ENCODE measurements around the gene CNTNAP4. TPM values are rescaled to one million over a fixed set of nuclear protein-coding genes. Genes with fewer than 3 reads are reported as not detected.

Gene CNTNAP4
- total and polyA plus RNA-seq, 2 of the 13 experiments (the other 11 are each of a cell fraction or from before 2014, with no cell fraction given), result not detected

DNA sequence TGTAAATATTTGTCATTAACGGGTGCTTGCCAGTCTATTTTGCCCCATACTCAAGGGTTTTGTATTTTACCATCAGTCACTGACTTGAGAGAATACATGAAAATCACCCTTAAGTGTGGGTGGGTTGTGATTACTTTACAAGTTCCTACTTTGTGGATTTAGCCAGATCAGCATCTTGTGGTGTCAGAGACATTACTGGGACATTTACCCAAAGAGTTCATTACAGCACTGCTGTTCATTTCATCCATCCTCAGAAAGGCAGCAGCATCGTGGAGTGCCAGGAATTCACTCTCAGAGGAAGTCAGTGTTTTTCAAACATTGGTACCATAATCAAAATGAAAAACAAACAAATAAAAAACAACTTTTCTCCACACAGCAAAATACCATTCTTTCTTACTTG is 110.8 kb downstream of the CNTNAP4 start:
- Histone ChIP-seq H3K27me3 (ENCODE audit: control insufficient read depth in 1 of 2, insufficient read depth in 2 of 2, low read length in 2 of 2) (no peaks in the 10 kb centered on the region), H3K27ac (ENCODE audit: extremely low read length, insufficient read depth, low read length) (no peak overlapping the region), H3K4me3 (replicated peaks in 1 of 3; ENCODE audit: insufficient read depth in 1 of 3, low read depth in 2 of 3, low read length in 3 of 3) (no peak overlapping the region), H3K36me3 (replicated peaks in 1 of 2; ENCODE audit: control insufficient read depth in 1 of 2, insufficient read depth in 2 of 2, low read length in 2 of 2) (no peaks in the 10 kb centered on the region), H3K9ac (ENCODE audit: insufficient read depth, low read depth, low read length) (no peak overlapping the region), H3K4me1 (ENCODE audit: insufficient read depth, low read length) (no peaks in the 10 kb centered on the region), H3K9me3 (ENCODE audit: low read length) (no peaks in the 10 kb centered on the region), H4K20me1 (ENCODE audit: insufficient read depth, low read length) (no peaks in the 10 kb centered on the region), H3K4me2 (ENCODE audit: low read depth, low read length) (no peak overlapping the region), H3K79me2 (ENCODE audit: insufficient read depth, low read length) (no peaks in the 10 kb centered on the region), H2AFZ (ENCODE audit: low read length) (no peak overlapping the region)
- DNase-seq (ENCODE audit: low spot score) (no peak), ATAC-seq (no peak), FAIRE-seq (no peak)
- WGBS (ENCODE audit: low lambda C conversion rate), result 0% methylated on average over 2 of the region's 2 CpGs
- in situ Hi-C loops (cut with HindIII; ENCODE audit: extremely low pct_ligation_motif_present, low pct_unique_long_range_greater_than_20kb) (no loop called here), intact Hi-C loops (cut with micrococcal nuclease; ENCODE audit: unreplicated experiment) (no loop called here)
- no TSS peak for BruUV-seq (replicated peaks)
- ChIA-PET POLR2A (no interaction called here), CTCF (ENCODE audit: low intra/inter-chr PET ratio, low total read pairs) (no interaction called here)
- TF ChIP-seq CCDC6 (CRISPR knock-in tag; IDR thresholded peaks at IDR 0.05), result no peak
- TF ChIP-seq ISL2 (CRISPR knock-in tag; IDR thresholded peaks at IDR 0.05), result no peak
- peak; percentile 55 to 64; a peak in 3 of 4 replicates for TF ChIP-seq MAFK (conservative IDR thresholded peaks at IDR 0.05 in 1 of 2, IDR thresholded peaks at IDR 0.05 in 1 of 2; ENCODE audit: low read length in 2 of 2)
- TF ChIP-seq MAFF (IDR thresholded peaks at IDR 0.05; ENCODE audit: low read depth, low read length), result peak; percentile 56
- no peak for TF ChIP-seq MAF1 (CRISPR knock-in tag; IDR thresholded peaks at IDR 0.05; ENCODE audit: borderline replicate concordance)

DNA sequence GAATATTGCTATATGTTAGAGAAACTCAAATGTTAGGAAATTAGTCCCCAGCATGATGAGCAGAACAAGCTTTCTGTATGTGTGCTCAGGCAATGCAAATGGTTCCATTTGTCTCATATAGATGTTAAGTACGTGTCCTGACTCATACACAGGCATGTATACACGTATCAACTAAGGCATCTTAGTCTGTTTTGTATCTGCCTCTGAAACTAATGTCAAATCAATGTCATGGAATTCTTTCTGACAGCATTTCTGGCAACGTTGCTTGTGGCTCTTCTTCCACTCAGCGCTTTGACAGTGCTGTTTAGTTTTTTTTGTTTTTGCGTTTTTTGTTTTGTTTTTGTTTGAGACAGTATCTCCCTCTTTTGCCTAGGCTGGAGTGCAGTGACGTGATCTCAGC is 111.9 kb downstream of the CNTNAP4 start:
- ATAC-seq, result no peak
- 19% methylated on average over 6 of the region's 6 CpGs for WGBS (ENCODE audit: low lambda C conversion rate)
- Histone ChIP-seq H3K27ac (ENCODE audit: extremely low read length, insufficient read depth, low read length) (no peak overlapping the region), H3K27me3 (ENCODE audit: control insufficient read depth in 1 of 2, insufficient read depth in 2 of 2, low read length in 2 of 2) (no peaks in the 10 kb centered on the region), H3K4me3 (replicated peaks in 1 of 3; ENCODE audit: insufficient read depth in 1 of 3, low read depth in 2 of 3, low read length in 3 of 3) (no peak overlapping the region), H3K4me1 (ENCODE audit: insufficient read depth, low read length) (no peaks in the 10 kb centered on the region), H3K36me3 (replicated peaks in 1 of 2; ENCODE audit: control insufficient read depth in 1 of 2, insufficient read depth in 2 of 2, low read length in 2 of 2) (no peaks in the 10 kb centered on the region), H3K4me2 (ENCODE audit: low read depth, low read length) (no peak overlapping the region), H2AFZ (ENCODE audit: low read length) (no peak overlapping the region), H3K9me3 (ENCODE audit: low read length) (no peaks in the 10 kb centered on the region), H3K9ac (ENCODE audit: insufficient read depth, low read depth, low read length) (no peak overlapping the region), H3K79me2 (ENCODE audit: insufficient read depth, low read length) (no peaks in the 10 kb centered on the region), H4K20me1 (ENCODE audit: insufficient read depth, low read length) (no peaks in the 10 kb centered on the region)
- in situ Hi-C loops (cut with HindIII; ENCODE audit: extremely low pct_ligation_motif_present, low pct_unique_long_range_greater_than_20kb) (no loop called here), intact Hi-C loops (cut with micrococcal nuclease; ENCODE audit: unreplicated experiment) (no loop called here)
- no peak for DNase-seq (ENCODE audit: low spot score)
- ChIA-PET POLR2A (no interaction called here), CTCF (ENCODE audit: low intra/inter-chr PET ratio, low total read pairs) (no interaction called here)
- BruUV-seq (replicated peaks), result no TSS peak
- TF ChIP-seq, protein P1, sequence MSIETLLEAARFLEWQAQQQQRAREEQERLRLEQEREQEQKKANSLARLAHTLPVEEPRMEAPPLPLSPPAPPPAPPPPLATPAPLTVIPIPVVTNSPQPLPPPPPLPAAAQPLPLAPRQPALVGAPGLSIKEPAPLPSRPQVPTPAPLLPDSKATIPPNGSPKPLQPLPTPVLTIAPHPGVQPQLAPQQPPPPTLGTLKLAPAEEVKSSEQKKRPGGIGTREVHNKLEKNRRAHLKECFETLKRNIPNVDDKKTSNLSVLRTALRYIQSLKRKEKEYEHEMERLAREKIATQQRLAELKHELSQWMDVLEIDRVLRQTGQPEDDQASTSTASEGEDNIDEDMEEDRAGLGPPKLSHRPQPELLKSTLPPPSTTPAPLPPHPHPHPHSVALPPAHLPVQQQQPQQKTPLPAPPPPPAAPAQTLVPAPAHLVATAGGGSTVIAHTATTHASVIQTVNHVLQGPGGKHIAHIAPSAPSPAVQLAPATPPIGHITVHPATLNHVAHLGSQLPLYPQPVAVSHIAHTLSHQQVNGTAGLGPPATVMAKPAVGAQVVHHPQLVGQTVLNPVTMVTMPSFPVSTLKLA (IDR thresholded peaks at IDR 0.05), result no peak
- TF ChIP-seq ZNF207 (IDR thresholded peaks at IDR 0.05; ENCODE audit: borderline replicate concordance) (no peak), ZFP1 (CRISPR knock-in tag; IDR thresholded peaks at IDR 0.05) (no peak)
- TF ChIP-seq, protein P2, sequence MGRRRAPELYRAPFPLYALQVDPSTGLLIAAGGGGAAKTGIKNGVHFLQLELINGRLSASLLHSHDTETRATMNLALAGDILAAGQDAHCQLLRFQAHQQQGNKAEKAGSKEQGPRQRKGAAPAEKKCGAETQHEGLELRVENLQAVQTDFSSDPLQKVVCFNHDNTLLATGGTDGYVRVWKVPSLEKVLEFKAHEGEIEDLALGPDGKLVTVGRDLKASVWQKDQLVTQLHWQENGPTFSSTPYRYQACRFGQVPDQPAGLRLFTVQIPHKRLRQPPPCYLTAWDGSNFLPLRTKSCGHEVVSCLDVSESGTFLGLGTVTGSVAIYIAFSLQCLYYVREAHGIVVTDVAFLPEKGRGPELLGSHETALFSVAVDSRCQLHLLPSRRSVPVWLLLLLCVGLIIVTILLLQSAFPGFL (CRISPR knock-in tag; IDR thresholded peaks at IDR 0.05), result no peak
- TF ChIP-seq, protein P3, sequence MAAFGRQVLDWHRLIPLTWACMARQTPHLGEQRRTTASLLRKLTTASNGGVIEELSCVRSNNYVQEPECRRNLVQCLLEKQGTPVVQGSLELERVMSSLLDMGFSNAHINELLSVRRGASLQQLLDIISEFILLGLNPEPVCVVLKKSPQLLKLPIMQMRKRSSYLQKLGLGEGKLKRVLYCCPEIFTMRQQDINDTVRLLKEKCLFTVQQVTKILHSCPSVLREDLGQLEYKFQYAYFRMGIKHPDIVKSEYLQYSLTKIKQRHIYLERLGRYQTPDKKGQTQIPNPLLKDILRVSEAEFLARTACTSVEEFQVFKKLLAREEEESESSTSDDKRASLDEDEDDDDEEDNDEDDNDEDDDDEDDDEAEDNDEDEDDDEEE (CRISPR knock-in tag; IDR thresholded peaks at IDR 0.05), result no peak
- FAIRE-seq, result no peak

Measured in HepG2 (cell line).